PC-9 (cell line): ENCODE measurements around the gene SDCCAG8. TPM values are rescaled to one million over a fixed set of nuclear protein-coding genes. Genes with fewer than 3 reads are reported as not detected.

Experiments used
- BruUV-seq: library from RNA; stranded (reverse); fragments of 400-500 nt; replicated peaks from 2 replicates; lab custom pipeline; 2021; lab: Mats Ljungman, UMichigan
- CTCF ChIA-PET: fragments of 300-600 bp; sonication (Branson Sonifier 250); formaldehyde crosslinking; loops from one replicate; lab custom pipeline; 2022; ENCODE audit warnings: antibody characterized with exemption; lab: Charles Lee
- POLR2A ChIA-PET: fragments of 300-600 bp; sonication (Branson Sonifier 250); formaldehyde crosslinking; loops from one replicate; lab custom pipeline; 2022; ENCODE audit warnings: antibody characterized with exemption; ENCODE audit not compliant: unreplicated experiment; lab: Charles Lee
- DNase-seq, 2 experiments: peaks; one replicate each; pipeline versions ENCODE4 v3.0.0 to v3.0.0-alpha.2; 2015 to 2022; ENCODE audit warnings: mixed read lengths in 1 of 2
- H2AFZ ChIP-seq: fragments of 200-600 bp; sonication (generic); 2 replicates; pipeline ENCODE4 v1.8.1; 2017; ENCODE audit warnings: antibody characterized with exemption
- H3F3A ChIP-seq: fragments of 200-600 bp; sonication (generic); 2 replicates; pipeline ENCODE4 v1.8.1; 2017; ENCODE audit warnings: antibody characterized with exemption, mild to moderate bottlenecking, low read depth; ENCODE audit not compliant: insufficient read depth
- H3K27ac ChIP-seq: fragments of 200-600 bp; sonication (generic); 2 replicates; pipeline ENCODE4 v1.6.1; 2016; ENCODE audit warnings: mixed run types
- H3K27me3 ChIP-seq: fragments of 200-600 bp; sonication (generic); 2 replicates; pipeline ENCODE4 v1.6.1; 2016; ENCODE audit warnings: low read depth, mixed run types; ENCODE audit not compliant: insufficient read depth
- H3K36me3 ChIP-seq: fragments of 200-600 bp; sonication (generic); 2 replicates; pipeline ENCODE4 v1.6.1; 2016; ENCODE audit warnings: low read depth, mixed run types
- H3K4me1 ChIP-seq: fragments of 200-600 bp; sonication (generic); replicated peaks from 2 replicates; pipeline ENCODE4 v1.6.1; 2016; ENCODE audit warnings: mixed run types; ENCODE audit not compliant: insufficient read depth
- H3K4me2 ChIP-seq: fragments of 200-600 bp; sonication (generic); 2 replicates; pipeline ENCODE4 v1.6.1; 2017; ENCODE audit warnings: mixed run types
- H3K4me3 ChIP-seq: fragments of 200-600 bp; sonication (generic); 2 replicates; pipeline ENCODE4 v1.6.1; 2016; ENCODE audit warnings: mixed run types
- H3K79me2 ChIP-seq: fragments of 200-600 bp; sonication (generic); 2 replicates; pipeline ENCODE4 v1.6.1; 2017; ENCODE audit warnings: low read depth, mixed run types
- H3K9me2 ChIP-seq: fragments of 200-600 bp; sonication (generic); 2 replicates; pipeline ENCODE4 v1.8.1; 2017; ENCODE audit warnings: mild to moderate bottlenecking; ENCODE audit not compliant: insufficient read depth
- H3K9me3 ChIP-seq: fragments of 200-600 bp; sonication (generic); 2 replicates; pipeline ENCODE4 v1.8.1; 2016; ENCODE audit warnings: low read depth; ENCODE audit not compliant: insufficient read depth
- H4K20me1 ChIP-seq: fragments of 200-600 bp; sonication (generic); 2 replicates; pipeline ENCODE4 v1.8.1; 2017; ENCODE audit not compliant: insufficient read depth
- EZH2 ChIP-seq: fragments of 200-600 bp; sonication (generic); IDR thresholded peaks from 2 replicates; pipeline ENCODE4 v1.8.0; 2017; ENCODE audit warnings: antibody characterized with exemption, low read depth
- intact Hi-C: fragments of 100-400 bp; cut with micrococcal nuclease; formaldehyde crosslinking; loops from one replicate; pipeline ENCODE4 v1.10.0; 2022; ENCODE audit not compliant: unreplicated experiment
- total RNA-seq: library from RNA; stranded (reverse); gene quantifications from 2 replicates; pipeline ENCODE4 v1.2.3, GENCODE V29; 2021
- TF ChIP-seq, protein P1 (sequence below): fragments of 200-600 bp; sonication (generic); conservative IDR thresholded peaks from 2 replicates; pipeline ENCODE4 v1.6.1; 2017; ENCODE audit warnings: mixed run types, antibody characterized with exemption, mild to moderate bottlenecking, moderate library complexity

SDCCAG8 gene
- total RNA-seq, 1 experiment from 2014 or later, result 22.7 TPM

GRCh38 chr1:243487036-243487648, 231.3 kb downstream of the SDCCAG8 start:
- CTCF ChIA-PET, result no interaction called here
- Histone ChIP-seq H4K20me1 (no peaks in the 10 kb centered on the region), H3K9me2 (no peaks in the 10 kb centered on the region), H3K9me3 (no peaks in the 10 kb centered on the region), H2AFZ (no peak overlapping the region), H3K4me2 (no peak overlapping the region), H3F3A (no peaks in the 10 kb centered on the region), H3K36me3 (no peaks in the 10 kb centered on the region), H3K27ac (no peak overlapping the region), H3K4me1 (no peaks in the 10 kb centered on the region), H3K27me3 (no peaks in the 10 kb centered on the region), H3K79me2 (no peaks in the 10 kb centered on the region), H3K4me3 (no peak overlapping the region)
- intact Hi-C loops, result no loop called here
- no TSS peak for BruUV-seq
- TF ChIP-seq, protein P1, sequence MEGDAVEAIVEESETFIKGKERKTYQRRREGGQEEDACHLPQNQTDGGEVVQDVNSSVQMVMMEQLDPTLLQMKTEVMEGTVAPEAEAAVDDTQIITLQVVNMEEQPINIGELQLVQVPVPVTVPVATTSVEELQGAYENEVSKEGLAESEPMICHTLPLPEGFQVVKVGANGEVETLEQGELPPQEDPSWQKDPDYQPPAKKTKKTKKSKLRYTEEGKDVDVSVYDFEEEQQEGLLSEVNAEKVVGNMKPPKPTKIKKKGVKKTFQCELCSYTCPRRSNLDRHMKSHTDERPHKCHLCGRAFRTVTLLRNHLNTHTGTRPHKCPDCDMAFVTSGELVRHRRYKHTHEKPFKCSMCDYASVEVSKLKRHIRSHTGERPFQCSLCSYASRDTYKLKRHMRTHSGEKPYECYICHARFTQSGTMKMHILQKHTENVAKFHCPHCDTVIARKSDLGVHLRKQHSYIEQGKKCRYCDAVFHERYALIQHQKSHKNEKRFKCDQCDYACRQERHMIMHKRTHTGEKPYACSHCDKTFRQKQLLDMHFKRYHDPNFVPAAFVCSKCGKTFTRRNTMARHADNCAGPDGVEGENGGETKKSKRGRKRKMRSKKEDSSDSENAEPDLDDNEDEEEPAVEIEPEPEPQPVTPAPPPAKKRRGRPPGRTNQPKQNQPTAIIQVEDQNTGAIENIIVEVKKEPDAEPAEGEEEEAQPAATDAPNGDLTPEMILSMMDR, result no peak
- TF ChIP-seq EZH2, result no peak
- no peak for DNase-seq
- POLR2A ChIA-PET, result no interaction called here

GRCh38 chr1:243487649-243488227, 231.9 kb downstream of the SDCCAG8 start:
- Histone ChIP-seq H3K4me2 (no peak overlapping the region), H3K79me2 (no peaks in the 10 kb centered on the region), H3F3A (no peaks in the 10 kb centered on the region), H3K27me3 (no peaks in the 10 kb centered on the region), H3K36me3 (no peaks in the 10 kb centered on the region), H4K20me1 (no peaks in the 10 kb centered on the region), H2AFZ (no peak overlapping the region), H3K27ac (no peak overlapping the region), H3K4me3 (no peak overlapping the region), H3K9me3 (no peaks in the 10 kb centered on the region), H3K4me1 (no peaks in the 10 kb centered on the region), H3K9me2 (no peaks in the 10 kb centered on the region)
- no peak for DNase-seq
- POLR2A ChIA-PET, result no interaction called here
- intact Hi-C loops, result no loop called here
- BruUV-seq, result no TSS peak
- CTCF ChIA-PET, result no interaction called here
- TF ChIP-seq, protein P1, result no peak
- no peak for TF ChIP-seq EZH2

DNA sequence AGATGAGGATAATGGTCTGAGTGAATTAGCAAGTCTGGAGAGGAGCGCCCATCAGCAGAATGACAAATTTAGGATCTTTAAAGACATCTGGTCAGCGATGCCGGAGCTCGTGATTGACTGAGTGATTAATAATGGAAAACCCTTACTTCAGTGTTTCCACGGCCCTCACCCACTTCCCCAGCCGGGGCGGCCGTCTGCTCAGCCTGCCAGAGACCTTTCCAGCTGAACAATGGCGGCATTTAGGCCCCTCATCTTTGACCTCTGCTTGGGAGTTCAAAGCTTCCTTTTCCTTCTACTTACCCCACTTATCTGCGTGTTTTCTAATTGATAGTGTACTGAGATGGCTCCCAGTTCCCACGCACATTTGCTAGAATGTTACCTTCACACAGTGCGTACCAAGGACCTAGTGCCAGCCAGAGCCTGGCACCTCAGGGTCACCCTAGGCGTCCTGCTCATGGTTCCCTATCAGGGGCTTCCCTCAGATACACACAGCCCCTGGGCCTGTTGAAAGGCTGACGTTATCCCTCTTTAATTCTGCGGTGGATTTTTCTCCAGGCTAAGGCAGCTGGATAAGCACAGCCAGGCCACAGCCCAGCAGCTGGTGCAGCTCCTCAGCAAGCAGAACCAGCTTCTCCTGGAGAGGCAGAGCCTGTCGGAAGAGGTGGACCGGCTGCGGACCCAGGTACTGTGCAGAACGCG, 232.8 kb downstream of the SDCCAG8 start:
- no TSS peak for BruUV-seq
- no peak overlapping the region for H3K4me2 ChIP-seq
- H3K27me3 ChIP-seq, result no peaks in the 10 kb centered on the region
- no peaks in the 10 kb centered on the region for H4K20me1 ChIP-seq
- H3K4me1 ChIP-seq, result no peaks in the 10 kb centered on the region
- H3K79me2 ChIP-seq, result no peaks in the 10 kb centered on the region
- CTCF ChIA-PET, result no interaction called here
- no peak for DNase-seq
- no peaks in the 10 kb centered on the region for H3F3A ChIP-seq
- no peaks in the 10 kb centered on the region for H3K36me3 ChIP-seq
- no peak overlapping the region for H3K27ac ChIP-seq
- H2AFZ ChIP-seq, result no peak overlapping the region
- H3K4me3 ChIP-seq, result no peak overlapping the region
- TF ChIP-seq EZH2, result no peak
- TF ChIP-seq, protein P1, result no peak
- intact Hi-C loops, result no loop called here
- POLR2A ChIA-PET, result no interaction called here
- no peaks in the 10 kb centered on the region for H3K9me2 ChIP-seq
- H3K9me3 ChIP-seq, result no peaks in the 10 kb centered on the region
